Ecto neural progenitor cell (in vitro differentiated cells): ENCODE measurements around the gene PYDC2.
"Not testable (repeated sequence)": the region's sequence is repeated elsewhere in the genome, so short reads cannot be mapped to it uniquely, and the experiment has no call there.

ENCODE experiments used
- DNase-seq: peaks from one replicate; pipeline ENCODE4 v3.0.0-alpha.2; 2018; ENCODE audit warnings: low spot score

The PYDC2 gene

DNA sequence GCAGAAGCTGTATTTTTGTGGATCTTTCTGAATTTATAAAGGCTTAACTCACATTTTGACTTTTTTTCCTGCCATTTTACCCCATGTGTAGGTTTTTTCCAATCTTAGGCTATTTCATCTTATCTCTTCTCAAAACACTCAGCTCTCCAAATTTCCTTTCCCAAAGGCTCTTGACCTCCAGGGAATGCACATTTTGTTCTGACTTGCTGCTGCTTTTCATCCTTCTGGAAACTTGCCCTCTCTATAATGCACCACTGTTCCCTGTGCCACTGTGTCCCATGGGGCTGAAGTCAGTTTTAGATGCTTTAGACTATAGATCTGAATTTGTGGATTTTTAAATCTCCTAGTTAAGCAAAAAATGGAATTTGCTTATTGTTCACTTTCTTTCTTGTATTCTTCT, 9.1 kb downstream of the PYDC2 start:
- no peak for DNase-seq

DNA sequence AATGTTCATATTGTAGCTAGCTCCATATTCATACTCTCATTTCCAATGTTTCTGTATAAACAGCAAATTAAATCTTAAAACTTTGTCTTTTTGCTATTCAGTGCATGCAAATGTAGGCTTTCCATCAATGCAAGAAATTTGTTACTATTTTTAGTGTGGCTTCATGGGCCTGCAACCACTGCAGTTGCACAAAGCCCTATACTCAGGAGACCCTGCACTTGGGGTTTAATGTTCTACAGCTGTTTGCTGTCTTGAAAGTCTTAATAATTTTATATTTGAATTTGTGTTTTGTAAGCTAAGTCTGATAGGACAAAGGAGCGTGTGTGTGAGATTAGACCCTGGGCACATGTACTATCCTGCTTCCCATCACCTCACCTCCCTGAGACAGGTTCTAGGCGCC, 9.6 kb downstream of the PYDC2 start:
- DNase-seq: no peak

DNA sequence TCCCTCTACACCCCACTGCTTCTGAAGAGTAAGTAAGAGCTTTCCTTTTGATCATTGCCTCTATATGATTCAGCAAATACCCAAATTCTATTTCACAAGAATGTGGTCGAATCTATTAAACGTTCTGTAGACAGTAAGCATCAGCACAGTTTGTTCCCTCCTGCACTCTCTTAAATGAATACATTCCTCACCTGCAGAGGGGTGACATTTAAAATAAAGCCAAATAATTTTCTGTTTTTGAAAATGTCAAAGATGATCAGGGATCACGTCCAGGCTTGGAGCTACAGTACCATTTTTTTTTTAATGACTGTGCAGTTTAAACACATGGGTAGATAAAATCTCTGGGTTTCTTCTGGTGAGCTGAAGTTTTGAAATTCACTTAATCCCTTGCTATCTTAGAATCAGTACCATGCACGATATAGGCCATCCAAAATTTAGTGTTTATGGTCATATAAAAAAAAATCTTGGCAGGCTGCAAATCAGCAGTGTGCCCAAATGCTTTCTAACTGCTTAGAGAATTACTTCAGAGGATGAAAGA, 12.8 kb downstream of the PYDC2 start:
- DNase-seq: no peak

DNA sequence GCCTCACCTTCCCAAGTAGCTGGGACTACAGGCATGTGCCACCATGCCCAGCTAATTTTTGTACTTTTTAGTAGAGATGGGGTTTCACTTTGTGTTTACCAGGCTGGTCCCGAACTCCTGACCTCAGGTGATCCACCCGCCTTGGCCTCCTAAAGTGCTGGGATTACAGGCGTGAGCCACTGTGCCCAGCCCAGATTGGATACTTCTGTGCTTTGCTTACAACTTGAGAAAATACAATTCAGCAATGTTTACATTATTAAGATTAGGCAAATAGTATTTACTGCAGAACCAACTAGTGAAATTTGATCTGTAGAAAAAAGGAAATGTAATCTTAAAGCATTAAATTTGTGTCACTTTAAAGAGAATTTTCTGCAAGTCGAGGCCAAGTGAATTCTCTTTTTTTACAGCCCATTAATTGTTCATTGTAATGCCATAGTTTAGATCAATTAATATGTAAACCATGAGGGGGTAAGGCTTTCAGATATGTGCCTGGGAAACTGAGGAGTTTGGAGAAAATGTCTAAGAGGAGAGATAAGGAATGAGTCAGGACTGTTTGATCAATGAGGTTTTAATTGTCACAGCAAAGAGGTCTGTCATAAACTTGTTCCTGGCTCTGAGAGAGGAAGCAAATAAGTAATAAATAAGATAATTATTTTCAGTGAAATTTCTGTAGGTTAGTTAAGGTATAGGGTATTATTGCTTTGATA, 15.3 kb downstream of the PYDC2 start:
- no peak for DNase-seq

DNA sequence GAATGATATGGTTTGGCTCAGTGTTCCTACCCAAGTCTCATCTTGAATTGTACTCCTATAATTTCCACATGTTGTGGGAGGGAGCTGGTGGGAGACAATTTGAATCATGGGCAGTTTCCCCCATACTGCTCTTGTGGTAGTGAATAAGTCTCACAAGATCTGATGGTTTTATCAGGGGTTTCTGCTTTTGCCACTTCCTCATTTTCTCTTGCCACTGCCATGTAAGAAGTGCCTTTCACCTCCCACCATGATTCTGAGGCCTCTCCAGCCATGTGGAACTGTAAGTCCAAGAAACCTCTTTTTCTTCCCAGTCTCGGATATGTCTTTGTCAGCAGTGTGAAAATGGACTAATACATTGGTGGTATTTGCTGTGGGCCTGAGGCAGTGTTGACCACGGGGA, 23.0 kb downstream of the PYDC2 start:
- not testable (repeated sequence) for DNase-seq

DNA sequence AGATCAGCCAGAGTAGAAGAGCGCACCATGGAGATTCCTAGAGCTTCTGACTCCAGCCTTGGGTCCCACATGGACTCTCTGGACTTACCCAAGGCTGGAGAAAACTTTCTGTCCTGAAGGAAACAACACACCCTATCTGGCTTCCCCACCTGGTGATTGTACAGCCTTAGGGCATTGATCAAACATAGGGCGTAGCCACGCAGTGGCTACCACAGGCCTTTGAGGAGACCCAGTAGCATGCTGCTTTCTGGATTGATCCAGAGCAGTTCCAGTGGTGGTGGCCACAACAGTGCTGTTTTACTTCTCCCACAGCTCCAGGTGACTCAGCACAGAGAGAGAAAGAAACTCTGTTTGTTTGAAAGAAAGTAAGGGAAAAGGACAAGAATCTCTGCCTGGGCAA, 23.5 kb downstream of the PYDC2 start:
- DNase-seq: no peak

DNA sequence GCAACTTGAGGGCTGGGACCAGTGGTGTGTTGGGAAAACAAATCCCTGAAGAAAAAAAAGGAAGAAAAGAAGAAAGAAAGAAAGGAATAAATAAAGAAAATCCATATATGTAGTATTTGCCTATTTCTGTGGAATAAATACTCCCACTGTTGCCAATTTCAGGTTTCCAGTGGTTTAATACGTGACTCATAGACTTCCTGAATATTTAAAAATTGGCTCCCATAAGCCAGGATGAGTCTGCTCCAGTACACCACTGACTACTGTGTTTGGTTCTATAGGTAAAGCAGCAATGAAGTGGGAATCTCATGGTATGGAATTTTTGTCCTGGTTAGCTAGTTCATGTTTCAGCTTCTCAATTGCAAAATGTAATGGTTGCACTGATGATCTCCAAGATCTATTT, 31.6 kb downstream of the PYDC2 start:
- no peak for DNase-seq

DNA sequence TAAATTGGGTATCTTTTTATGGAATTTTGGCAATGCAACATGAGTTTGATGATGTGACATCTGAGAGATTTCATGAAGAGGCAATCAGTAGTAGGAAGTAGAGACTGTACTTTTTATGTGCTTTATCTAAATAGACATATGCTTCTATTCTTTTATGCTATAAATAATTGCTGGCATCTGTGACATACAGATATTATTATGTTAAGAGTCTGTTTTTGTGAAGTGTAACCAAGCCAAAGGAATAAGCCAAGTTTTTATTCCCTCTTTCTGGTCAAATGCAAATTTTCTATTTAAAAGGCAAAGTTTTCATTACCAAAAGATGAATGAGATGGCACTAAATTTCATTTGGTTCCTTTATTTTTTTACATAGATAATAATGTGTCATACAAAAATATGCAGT, 32.4 kb downstream of the PYDC2 start:
- no peak for DNase-seq

DNA sequence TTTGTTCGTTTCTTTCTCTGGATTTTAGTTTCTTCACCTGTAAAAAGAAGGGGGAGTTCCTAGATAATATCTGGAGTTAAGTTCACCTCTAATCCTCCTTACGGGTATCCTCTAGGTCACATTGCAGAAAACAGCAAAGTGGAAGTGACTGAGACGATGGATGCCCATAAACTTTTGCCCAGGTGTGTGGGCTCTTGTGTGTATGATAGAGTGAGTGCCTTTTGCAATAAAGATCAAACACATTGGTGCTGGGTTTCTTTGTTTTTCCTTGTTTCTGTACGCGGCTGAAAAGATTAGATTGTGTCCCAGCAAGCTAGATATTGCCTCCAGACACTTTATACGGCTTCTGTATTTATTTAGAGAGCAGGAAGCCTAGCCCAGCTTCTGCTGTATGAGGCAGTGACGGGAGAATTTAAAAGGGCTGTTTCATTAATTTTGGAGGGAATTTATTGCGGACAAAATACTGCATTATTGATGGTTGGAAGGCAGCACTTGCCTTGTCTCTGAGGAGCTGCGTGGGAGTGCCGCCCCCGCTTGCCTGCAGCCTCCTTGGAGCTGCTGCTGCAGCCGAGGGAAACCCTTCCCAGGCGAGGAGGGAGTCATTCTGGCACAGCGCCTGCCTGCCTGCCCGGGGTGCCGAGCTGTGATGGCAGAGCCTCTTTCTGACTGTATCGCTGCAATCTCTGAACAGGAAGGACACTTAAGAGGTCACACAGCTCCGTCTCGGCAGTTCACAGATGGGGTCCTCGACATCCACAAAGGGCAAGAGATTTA, 38.5 kb downstream of the PYDC2 start:
- DNase-seq: no peak

DNA sequence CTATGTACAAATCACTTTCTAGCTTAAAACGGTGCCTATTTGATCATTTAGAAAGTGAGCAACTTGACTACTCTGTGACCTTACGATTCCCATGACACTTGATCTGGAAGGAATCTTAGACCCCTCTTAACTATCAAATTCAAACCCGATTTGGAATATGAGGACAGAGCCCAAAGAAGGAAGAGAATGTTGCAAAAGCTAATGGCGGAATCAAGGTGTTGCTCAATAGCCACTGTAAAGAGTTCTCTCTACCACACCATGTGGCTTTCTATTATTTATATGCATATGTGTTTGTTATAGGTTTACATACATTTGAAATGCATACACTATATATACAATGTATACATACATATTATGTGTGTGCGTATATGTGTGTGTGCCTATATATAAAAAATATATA, 39.9 kb downstream of the PYDC2 start:
- DNase-seq: no peak

DNA sequence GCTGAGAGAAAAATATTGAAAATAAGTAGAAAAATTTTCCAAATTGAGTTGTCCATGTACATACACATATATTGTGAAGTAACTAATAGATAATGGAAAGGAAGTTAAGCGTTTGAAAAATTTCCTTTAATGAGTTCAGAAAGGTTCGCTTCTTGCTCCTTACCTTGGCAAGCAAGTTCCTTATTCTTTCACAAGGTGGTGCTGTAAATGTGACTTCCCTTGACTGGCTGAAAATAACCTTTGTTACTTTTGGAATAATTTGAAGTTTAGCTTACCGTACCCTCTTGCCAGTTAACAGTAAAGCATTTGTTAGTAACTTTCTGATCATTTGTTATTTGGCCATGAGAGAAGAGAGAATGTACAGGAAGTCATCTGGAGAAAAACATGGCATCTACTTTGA, 41.6 kb downstream of the PYDC2 start:
- DNase-seq: no peak

DNA sequence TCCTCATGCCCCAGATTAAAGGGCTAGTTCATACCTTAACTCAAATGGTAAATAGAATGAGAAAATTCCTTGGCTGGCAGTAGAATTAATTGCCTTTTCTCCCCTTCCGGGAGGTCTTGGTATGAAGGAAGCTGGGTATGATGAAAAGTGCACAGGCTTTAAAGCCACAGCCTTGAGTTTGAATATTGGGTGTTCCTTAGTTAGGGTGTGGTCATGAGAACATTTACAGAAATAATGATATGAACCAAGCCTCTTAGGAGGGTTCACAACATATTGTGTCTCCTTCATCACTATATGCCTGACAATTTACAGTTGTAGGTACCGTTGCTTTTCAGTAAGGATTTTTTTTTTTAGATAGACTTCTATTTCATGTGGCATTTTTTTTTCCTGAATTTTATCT, 48.1 kb downstream of the PYDC2 start:
- no peak for DNase-seq
